HUES6 (cell line): ENCODE measurements around the gene NOM1.
"Not testable (repeated sequence)": the region's sequence is repeated elsewhere in the genome, so short reads cannot be mapped to it uniquely, and the experiment has no call there.

Experiments
- H3K27ac ChIP-seq: 2 replicates; pipeline ENCODE4 v1.7.0; 2013; ENCODE audit warnings: low read depth, mild to moderate bottlenecking, low read length, inconsistent platforms
- H3K27me3 ChIP-seq: 2 replicates; pipeline ENCODE4 v1.6.1; 2013; ENCODE audit warnings: low read length; ENCODE audit not compliant: control insufficient read depth, insufficient read depth
- H3K36me3 ChIP-seq: 2 replicates; pipeline ENCODE4 v1.6.1; 2013; ENCODE audit warnings: low read length; ENCODE audit not compliant: control insufficient read depth, insufficient read depth
- H3K4me1 ChIP-seq: 2 replicates; pipeline ENCODE4 v1.6.1; 2013; ENCODE audit warnings: low read length; ENCODE audit not compliant: control insufficient read depth, insufficient read depth
- H3K4me3 ChIP-seq: 2 replicates; pipeline ENCODE4 v1.5.1; 2013; ENCODE audit warnings: low read depth, low read length
- H3K9ac ChIP-seq: one replicate; pipeline ENCODE4 v1.6.1; 2013; ENCODE audit warnings: mild to moderate bottlenecking, low read length
- H3K9me3 ChIP-seq: 2 replicates; pipeline ENCODE4 v1.6.1; 2013; ENCODE audit warnings: low read depth, low read length; ENCODE audit not compliant: control insufficient read depth, insufficient read depth

The NOM1 gene

DNA sequence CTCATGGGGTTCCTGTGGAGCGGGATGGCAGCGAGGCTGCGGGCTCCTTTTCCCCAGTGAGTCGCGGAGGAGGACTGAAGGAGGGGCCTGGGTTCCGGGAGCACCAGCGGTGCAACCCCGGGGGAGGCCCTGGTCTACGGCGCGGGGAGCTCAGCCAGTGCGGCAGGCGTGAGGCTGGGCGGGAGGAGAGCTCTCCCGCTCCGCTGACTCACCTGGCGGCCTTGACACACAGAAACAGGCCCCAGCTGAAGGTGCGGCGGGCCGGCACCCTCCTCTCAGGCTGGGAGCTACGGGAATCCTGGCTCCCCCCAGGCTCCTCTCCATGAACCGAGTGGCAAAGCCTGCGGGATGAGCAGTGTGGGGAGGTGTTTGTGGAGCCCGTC lies 6.8 kb upstream of the NOM1 start:
- Histone ChIP-seq H3K9ac (no peak overlapping the region), H3K27me3 (peaks cover 34% of the 10 kb centered on the region), H3K9me3 (peaks cover 9% of the 10 kb centered on the region), H3K36me3 (no peaks in the 10 kb centered on the region), H3K27ac (no peak overlapping the region), H3K4me1 (peaks cover 8% of the 10 kb centered on the region; the same call in 1 of the 2 replicates), H3K4me3 (peak overlapping the region; percentile 19; the same call in 1 of the 2 replicates)

DNA sequence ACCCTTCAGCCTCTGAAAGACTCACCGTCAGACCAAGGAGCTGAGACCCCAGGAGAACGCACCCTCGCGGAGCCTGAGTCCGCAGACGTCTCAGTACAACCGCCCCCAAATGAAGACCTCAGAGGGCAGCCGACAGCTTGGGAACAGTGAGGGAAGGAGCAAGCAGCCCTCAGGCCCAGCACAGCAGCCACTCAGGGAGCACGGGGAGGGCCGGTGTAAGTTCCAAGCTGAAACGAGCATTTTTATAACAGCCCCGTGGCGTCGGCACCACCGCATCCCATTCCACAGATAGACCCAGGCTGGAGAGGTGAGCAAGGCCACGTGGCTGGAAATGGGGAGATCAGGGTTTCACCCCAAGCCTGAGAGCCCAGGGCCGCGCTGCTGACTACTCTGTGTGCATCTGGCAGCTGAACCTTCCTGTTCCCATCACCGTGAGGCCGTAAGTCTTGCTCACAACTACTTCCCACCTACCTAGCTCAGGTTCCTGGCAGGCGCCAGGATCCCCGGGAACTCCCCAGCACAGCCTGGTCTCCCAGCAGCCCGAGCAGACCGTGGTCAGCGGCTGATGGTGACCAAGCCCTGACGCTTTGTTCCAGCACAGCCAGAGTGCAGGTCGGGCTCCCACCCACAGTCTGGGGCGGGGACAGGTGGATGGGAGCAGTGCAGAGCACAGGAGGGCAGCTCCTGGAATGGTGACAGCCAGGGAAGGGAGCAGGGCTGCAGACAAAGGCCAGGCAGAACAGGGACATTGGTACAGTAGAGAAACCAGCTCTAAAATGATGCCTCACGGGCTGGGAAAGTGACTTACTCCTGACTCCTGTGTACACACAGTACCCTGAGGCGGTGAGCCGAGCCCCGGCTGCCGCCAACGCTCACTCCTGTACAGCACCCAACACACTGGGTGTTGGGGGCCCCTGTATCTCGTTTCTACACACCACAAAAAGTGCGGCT lies 6.1 kb upstream of the NOM1 start:
- no peaks in the 10 kb centered on the region for H3K36me3 ChIP-seq
- H3K4me1 ChIP-seq = peaks cover 8% of the 10 kb centered on the region; the same call in 1 of the 2 replicates
- H3K27me3 ChIP-seq = peaks cover 34% of the 10 kb centered on the region
- H3K9ac ChIP-seq = no peak overlapping the region
- no peak overlapping the region for H3K27ac ChIP-seq
- peaks cover 9% of the 10 kb centered on the region for H3K9me3 ChIP-seq
- peak overlapping the region; percentile 19; the same call in 1 of the 2 replicates for H3K4me3 ChIP-seq

DNA sequence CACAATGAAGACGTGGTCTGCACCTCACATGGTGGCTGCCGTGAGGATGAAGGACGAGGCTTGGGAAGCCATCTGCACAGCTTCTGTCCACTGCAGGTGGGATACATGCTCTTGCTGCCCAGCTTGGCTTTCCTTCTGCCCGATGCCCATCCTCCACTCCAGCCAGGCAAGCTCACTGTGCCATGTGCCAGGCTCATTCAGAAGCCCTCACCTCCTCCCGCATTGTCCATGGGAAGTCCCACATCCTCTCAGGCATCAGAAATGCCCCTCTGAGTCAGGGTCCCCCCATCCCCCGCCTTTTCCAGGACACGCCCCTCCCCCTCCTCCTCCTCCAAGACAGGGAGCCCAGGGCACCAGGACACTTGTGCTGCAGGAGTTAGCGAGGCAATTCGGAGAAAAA lies 4.6 kb upstream of the NOM1 start:
- Histone ChIP-seq H3K4me1 (peaks cover 8% of the 10 kb centered on the region; the same call in 1 of the 2 replicates), H3K4me3 (no peak overlapping the region), H3K27ac (no peak overlapping the region), H3K27me3 (peaks cover 34% of the 10 kb centered on the region), H3K9me3 (peaks cover 9% of the 10 kb centered on the region), H3K9ac (no peak overlapping the region), H3K36me3 (no peaks in the 10 kb centered on the region)

DNA sequence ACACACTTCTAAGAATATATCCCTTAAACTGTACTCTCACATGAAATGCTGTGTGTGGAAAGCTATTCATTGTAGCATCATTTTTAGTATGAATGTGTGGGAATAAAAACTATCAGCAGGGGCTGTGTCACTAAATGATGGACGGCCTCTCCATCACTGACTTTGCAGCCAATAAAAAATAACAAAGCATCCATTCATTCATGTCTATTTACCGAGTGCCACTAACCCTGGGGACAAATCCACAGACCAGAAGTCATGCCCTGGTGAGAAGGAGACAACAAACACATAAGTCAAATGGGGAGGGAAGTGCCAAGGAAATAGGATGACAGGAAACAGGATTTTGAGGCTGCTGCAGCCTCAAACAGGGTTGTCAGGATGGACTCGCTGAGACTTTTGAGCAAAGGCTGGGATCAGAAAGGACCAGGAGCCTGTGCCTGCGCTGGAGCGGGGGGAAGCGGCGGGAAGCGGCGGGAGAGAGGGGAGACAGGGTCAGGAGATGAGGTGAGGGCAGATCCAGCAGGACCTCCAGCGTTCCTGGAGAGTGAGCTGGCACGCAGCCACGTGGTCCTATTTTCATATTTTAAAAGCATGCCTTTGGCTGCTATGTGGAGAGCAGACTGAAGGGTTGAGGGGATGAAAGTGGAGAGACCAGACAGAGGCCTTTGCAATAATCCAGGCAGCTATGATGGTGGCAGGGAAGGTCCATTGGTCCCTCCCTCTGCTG lies 2.2 kb upstream of the NOM1 start:
- Histone ChIP-seq H3K4me3 (no peak overlapping the region), H3K4me1 (peaks cover 19% of the 10 kb centered on the region), H3K36me3 (peaks cover 4% of the 10 kb centered on the region), H3K27me3 (peaks cover 29% of the 10 kb centered on the region), H3K27ac (no peak overlapping the region), H3K9ac (no peak overlapping the region), H3K9me3 (no peaks in the 10 kb centered on the region)

DNA sequence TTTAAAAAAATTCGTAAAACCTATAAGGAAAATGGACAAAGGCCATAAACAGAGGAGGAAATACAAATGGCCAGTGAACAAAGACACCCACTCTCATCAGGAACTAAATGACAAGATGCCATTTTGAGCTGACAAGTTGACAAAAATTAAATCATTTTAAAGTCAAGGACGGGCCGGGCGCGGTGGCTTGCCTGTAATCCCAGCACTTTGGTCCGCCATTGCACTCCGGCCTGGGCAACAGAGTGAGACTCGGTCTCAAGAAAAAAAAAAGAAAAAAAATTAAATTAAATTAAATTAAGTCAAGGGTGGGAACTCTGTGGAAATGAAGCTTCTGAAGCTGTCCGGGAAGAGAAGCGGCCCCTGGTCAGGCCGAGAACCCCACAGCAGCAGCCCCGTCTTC lies 1.2 kb upstream of the NOM1 start:
- Histone ChIP-seq H3K9me3 (no peaks in the 10 kb centered on the region), H3K36me3 (peaks cover 14% of the 10 kb centered on the region), H3K4me1 (peaks cover 17% of the 10 kb centered on the region), H3K27me3 (peaks cover 19% of the 10 kb centered on the region), H3K4me3 (peak overlapping the region; percentile 90), H3K27ac (peak overlapping the region; percentile 75; the same call in 1 of the 2 replicates), H3K9ac (peak overlapping the region; percentile 98)

DNA sequence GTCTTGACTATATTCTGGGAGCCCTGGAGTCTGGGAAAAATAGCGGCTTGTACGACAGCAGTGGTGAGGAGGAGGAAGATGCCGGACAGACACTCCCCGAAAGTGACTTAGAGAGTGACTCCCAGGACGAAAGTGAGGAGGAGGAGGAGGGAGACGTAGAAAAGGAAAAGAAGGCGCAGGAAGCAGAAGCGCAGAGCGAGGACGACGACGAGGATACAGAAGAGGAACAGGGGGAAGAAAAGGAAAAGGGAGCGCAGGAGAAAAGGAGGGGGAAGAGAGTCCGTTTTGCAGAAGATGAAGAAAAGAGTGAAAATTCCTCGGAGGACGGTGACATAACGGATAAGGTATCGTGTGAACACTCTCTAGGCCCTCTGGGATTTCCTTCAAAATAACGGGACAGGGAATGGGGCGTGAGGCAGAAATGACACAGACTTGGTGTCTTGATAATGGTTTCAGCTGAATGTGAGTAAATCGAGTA lies 908 bp downstream of the NOM1 start:
- H3K27me3 ChIP-seq = 0 out of 2 replicates have a peak, but pooled peaks cover under 1% of the 10 kb centered on the region
- H3K4me3 ChIP-seq = peak overlapping the region; percentile 90
- H3K4me1 ChIP-seq = peaks cover 13% of the 10 kb centered on the region
- H3K9ac ChIP-seq = peak overlapping the region; percentile 98
- peaks cover 35% of the 10 kb centered on the region for H3K36me3 ChIP-seq
- H3K9me3 ChIP-seq = no peaks in the 10 kb centered on the region
- peak overlapping the region; percentile 84; the same call in 1 of the 2 replicates for H3K27ac ChIP-seq

DNA sequence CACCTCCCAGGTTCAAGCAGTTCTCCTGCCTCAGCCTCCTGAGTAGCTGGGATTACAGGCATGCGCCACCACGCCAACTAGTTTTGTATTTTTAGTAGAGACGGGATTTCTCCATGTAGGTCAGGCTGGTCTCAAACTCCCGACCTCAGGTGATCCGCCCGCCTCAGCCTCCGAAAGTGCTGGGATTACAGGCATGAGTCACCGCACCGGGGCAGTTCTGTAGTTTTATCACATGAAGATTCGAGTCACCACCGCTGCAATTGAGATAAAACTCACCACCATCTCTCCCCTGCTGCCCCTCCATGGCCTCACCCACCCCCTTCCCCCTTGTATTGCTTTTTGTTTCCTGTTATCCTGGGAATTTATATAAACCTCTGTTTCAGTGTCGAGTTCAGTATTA lies 3.7 kb downstream of the NOM1 start:
- peaks cover 13% of the 10 kb centered on the region for H3K4me1 ChIP-seq
- not testable (repeated sequence) for H3K27me3 ChIP-seq, H3K27ac ChIP-seq, H3K9me3 ChIP-seq, H3K4me3 ChIP-seq, H3K9ac ChIP-seq
- peaks cover 59% of the 10 kb centered on the region for H3K36me3 ChIP-seq

DNA sequence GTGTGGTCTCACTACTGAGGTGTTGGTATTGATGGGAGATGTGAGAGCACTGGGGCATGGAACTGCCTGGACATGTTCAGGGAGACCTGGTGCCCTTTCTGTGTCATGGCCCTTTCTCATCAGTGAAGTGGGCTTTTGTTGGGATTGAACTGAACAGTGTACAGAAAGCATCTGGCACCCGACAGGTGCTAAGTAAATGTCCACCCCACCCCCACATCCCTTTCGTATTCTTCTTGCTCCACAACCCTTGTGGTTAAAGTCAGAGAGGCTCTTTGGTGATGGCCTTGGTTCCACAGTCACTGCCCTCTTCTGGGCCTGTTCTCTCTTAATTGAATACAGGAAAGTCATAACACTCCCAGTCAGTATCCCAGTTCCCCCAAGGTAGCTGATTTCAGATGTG lies 5.4 kb downstream of the NOM1 start:
- H3K9ac ChIP-seq = no peak overlapping the region
- H3K36me3 ChIP-seq = peaks cover 73% of the 10 kb centered on the region
- no peaks in the 10 kb centered on the region for H3K9me3 ChIP-seq
- no peak overlapping the region for H3K4me3 ChIP-seq
- H3K4me1 ChIP-seq = peaks cover 13% of the 10 kb centered on the region
- no peak overlapping the region for H3K27ac ChIP-seq
- H3K27me3 ChIP-seq = no peaks in the 10 kb centered on the region

DNA sequence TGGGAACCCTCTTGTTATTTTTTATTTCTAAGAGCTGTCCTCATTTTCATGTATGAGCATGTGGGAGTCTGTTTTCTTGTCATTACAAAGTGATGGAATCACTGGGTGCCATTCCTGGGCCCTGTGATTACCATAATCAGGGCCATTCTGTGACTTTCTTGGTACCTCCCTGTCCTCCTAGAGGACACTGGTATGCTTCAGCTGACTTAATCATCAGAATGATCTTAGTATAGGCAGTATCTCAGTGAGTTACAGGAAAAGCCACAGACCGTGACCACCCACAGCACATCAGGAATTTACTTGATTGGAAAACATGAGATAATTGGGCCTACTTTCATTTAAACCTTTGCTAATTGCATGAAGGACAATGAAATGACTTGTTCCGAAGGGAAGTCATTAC lies 7.2 kb downstream of the NOM1 start:
- Histone ChIP-seq H3K9me3 (no peaks in the 10 kb centered on the region), H3K36me3 (peaks cover 91% of the 10 kb centered on the region), H3K9ac (no peak overlapping the region), H3K4me1 (peaks cover 8% of the 10 kb centered on the region), H3K27me3 (no peaks in the 10 kb centered on the region), H3K27ac (no peak overlapping the region), H3K4me3 (no peak overlapping the region)

DNA sequence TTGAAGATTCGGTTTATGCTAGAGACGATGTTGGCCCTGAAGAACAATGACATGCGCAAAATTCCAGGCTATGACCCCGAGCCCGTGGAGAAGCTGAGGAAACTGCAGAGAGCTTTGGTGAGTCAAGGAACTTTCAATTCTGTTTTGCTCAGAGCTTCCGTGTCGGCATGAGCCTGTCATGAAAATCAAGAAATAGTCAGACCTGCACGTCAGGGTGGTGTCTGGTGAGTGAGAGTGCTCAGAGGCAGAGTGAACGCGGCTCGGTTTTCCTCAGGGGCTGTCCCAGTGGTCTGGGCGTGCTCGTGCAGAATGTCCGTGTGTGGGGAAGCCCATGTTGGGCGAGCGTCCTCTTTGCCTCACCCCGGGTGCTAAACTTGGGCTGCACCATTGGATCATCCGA lies 12.6 kb downstream of the NOM1 start:
- Histone ChIP-seq H3K27ac (no peak overlapping the region), H3K27me3 (no peaks in the 10 kb centered on the region), H3K9ac (no peak overlapping the region), H3K9me3 (no peaks in the 10 kb centered on the region), H3K4me1 (no peaks in the 10 kb centered on the region), H3K4me3 (no peak overlapping the region), H3K36me3 (peaks cover 93% of the 10 kb centered on the region)

DNA sequence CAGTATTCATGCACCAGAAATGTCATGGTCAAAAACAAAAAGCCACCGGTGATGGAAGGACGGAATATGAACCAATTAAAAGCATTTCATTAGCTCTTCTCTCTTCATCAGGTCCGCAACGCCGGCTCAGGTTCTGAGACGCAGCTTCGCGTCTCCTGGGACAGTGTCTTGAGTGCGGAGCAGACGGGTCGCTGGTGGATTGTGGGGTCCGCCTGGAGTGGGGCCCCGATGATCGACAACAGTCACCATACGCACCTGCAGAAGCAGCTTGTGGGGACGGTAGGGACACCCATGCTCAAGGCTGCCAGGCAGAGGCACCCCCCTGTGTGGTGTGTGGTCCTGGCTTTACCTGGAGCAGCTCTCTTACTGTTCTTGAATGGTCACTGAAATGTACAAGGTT lies 13.4 kb downstream of the NOM1 start:
- peaks cover 96% of the 10 kb centered on the region for H3K36me3 ChIP-seq
- H3K9ac ChIP-seq = no peak overlapping the region
- H3K27ac ChIP-seq = no peak overlapping the region

More for the DNA sequence above, 13.4 kb downstream of the NOM1 start:
- Histone ChIP-seq H3K4me1 (no peaks in the 10 kb centered on the region), H3K4me3 (no peak overlapping the region), H3K27me3 (no peaks in the 10 kb centered on the region), H3K9me3 (no peaks in the 10 kb centered on the region)
